Cardiac muscle cell (in vitro differentiated cells and primary cell): ENCODE data around the gene HEATR1. TPM values are rescaled to one million over a fixed set of nuclear protein-coding genes. Genes with fewer than 3 reads are reported as not detected.

Source experiments
- DNase-seq, 2 donors: peaks; one replicate each; pipeline versions ENCODE4 v3.0.0 to v3.0.0-alpha.2; 2010 to 2017; ENCODE audit warnings: low read depth in 1 of 2, low spot score in 1 of 2
- H3K27ac ChIP-seq: fragments of 200-600 bp; sonication (generic); 2 replicates; pipeline ENCODE4 v1.5.1; 2016
- H3K27me3 ChIP-seq: fragments of 200-600 bp; sonication (generic); 2 replicates; pipeline ENCODE4 v1.6.0; 2016; ENCODE audit warnings: control low read depth
- H3K36me3 ChIP-seq: fragments of 200-600 bp; sonication (generic); 2 replicates; pipeline ENCODE4 v1.5.1; 2016; ENCODE audit warnings: control low read depth
- H3K4me1 ChIP-seq: fragments of 200-600 bp; sonication (generic); 2 replicates; pipeline ENCODE4 v1.8.1; 2017; ENCODE audit warnings: low read depth, mild to moderate bottlenecking, mixed run types
- H3K4me3 ChIP-seq: fragments of 200-600 bp; sonication (generic); 2 replicates; pipeline ENCODE4 v1.5.1; 2016; ENCODE audit warnings: mild to moderate bottlenecking
- H3K9me3 ChIP-seq: fragments of 200-600 bp; sonication (generic); 2 replicates; pipeline ENCODE4 v1.5.1; 2017; ENCODE audit warnings: low read depth, mild to moderate bottlenecking, control low read depth
- polyA plus RNA-seq: library from polyadenylated mRNA; unstranded; fragments of >200 nt; fragmentation: Nextera tagmentation; extraction: Ambion mirVana; gene quantifications from 2 replicates; pipeline ENCODE4 v1.2.1, GENCODE V29; 2016
- total RNA-seq: library from RNA; depleted of rRNA; stranded (reverse); fragments of >200 nt; gene quantifications from 2 replicates; pipeline ENCODE4 v1.2.3, GENCODE V29; 2016
- TF ChIP-seq, protein P1 (sequence below): IDR thresholded peaks from 2 replicates; pipeline ENCODE4 v1.5.1; 2012; ENCODE audit warnings: low read depth, mild to moderate bottlenecking, low read length

Gene HEATR1
- total and polyA plus RNA-seq, 2 experiments from 2014 or later, result 6.6 to 11.9 TPM

DNA sequence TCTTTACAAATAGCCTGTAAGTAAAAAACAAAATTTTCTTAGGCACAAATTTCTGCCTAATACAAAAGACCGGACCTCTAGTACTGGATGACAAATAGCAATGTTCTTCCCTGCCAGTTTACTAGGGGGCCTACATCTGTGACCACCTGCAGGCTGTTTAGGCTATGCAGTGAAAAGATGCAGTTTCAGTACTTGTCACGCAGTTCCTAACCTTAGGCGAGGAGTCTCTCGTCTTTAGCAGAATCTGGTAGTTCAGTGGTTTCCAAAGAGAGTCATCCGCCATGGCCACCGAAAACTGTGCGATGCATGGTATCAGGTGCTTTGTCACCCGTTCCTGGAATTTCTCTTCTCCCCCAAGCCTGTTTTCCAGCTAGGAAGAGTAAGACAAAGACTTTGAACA, 50.9 kb downstream of the HEATR1 start:
- H3K27me3 ChIP-seq, result no peaks in the 10 kb centered on the region
- H3K27ac ChIP-seq, result no peak overlapping the region
- TF ChIP-seq, protein P1, sequence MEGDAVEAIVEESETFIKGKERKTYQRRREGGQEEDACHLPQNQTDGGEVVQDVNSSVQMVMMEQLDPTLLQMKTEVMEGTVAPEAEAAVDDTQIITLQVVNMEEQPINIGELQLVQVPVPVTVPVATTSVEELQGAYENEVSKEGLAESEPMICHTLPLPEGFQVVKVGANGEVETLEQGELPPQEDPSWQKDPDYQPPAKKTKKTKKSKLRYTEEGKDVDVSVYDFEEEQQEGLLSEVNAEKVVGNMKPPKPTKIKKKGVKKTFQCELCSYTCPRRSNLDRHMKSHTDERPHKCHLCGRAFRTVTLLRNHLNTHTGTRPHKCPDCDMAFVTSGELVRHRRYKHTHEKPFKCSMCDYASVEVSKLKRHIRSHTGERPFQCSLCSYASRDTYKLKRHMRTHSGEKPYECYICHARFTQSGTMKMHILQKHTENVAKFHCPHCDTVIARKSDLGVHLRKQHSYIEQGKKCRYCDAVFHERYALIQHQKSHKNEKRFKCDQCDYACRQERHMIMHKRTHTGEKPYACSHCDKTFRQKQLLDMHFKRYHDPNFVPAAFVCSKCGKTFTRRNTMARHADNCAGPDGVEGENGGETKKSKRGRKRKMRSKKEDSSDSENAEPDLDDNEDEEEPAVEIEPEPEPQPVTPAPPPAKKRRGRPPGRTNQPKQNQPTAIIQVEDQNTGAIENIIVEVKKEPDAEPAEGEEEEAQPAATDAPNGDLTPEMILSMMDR, result no peak
- peaks cover 71% of the 10 kb centered on the region for H3K36me3 ChIP-seq
- no peak overlapping the region for H3K4me3 ChIP-seq
- no peaks in the 10 kb centered on the region for H3K9me3 ChIP-seq
- DNase-seq, result no peak
- no peaks in the 10 kb centered on the region for H3K4me1 ChIP-seq

DNA sequence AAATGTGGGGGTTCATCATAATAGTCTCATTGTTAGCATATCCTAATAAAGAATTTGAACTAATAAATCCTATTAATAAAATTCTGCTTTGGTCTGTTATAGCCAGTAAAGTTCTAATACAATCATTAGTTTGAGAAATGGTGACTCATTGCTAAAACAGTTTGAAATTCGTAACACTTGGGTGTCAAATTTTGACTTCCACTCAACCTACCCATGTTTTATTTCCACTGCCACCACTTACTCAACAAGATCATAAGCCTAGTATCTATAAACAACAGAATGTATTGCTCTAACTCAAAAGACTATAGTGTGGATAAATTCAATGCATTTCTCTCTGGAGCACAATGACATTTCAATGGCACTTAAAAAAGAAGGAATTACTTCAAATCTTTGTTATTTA, 51.4 kb downstream of the HEATR1 start:
- no peak overlapping the region for H3K4me3 ChIP-seq
- H3K27ac ChIP-seq, result no peak overlapping the region
- H3K36me3 ChIP-seq, result peaks cover 71% of the 10 kb centered on the region
- no peaks in the 10 kb centered on the region for H3K4me1 ChIP-seq
- DNase-seq, result no peak
- no peaks in the 10 kb centered on the region for H3K9me3 ChIP-seq
- H3K27me3 ChIP-seq, result no peaks in the 10 kb centered on the region
- TF ChIP-seq, protein P1, result no peak

DNA sequence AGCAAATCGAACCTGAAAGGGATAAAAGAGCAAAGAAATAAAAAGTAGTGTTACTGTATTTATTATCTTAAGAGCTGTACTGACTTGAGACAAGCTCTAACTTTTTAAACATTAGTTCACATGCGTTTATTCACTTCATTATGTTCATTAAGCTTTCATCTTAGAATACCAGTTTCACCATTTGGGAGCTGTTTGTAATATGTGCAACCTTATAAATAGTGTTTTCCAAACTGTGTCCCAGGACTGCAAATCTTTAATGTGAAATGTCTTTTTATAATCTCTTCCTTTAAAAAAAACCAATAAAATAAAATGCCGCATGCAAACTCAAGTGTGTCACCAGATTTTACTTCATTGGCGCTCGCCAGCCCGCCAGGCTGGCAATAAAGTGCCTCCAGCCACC, 52.2 kb downstream of the HEATR1 start:
- no peak for DNase-seq
- no peaks in the 10 kb centered on the region for H3K27me3 ChIP-seq
- TF ChIP-seq, protein P1, result no peak
- no peak overlapping the region for H3K27ac ChIP-seq
- no peak overlapping the region for H3K4me3 ChIP-seq
- H3K36me3 ChIP-seq, result peaks cover 67% of the 10 kb centered on the region
- no peaks in the 10 kb centered on the region for H3K4me1 ChIP-seq
- no peaks in the 10 kb centered on the region for H3K9me3 ChIP-seq

DNA sequence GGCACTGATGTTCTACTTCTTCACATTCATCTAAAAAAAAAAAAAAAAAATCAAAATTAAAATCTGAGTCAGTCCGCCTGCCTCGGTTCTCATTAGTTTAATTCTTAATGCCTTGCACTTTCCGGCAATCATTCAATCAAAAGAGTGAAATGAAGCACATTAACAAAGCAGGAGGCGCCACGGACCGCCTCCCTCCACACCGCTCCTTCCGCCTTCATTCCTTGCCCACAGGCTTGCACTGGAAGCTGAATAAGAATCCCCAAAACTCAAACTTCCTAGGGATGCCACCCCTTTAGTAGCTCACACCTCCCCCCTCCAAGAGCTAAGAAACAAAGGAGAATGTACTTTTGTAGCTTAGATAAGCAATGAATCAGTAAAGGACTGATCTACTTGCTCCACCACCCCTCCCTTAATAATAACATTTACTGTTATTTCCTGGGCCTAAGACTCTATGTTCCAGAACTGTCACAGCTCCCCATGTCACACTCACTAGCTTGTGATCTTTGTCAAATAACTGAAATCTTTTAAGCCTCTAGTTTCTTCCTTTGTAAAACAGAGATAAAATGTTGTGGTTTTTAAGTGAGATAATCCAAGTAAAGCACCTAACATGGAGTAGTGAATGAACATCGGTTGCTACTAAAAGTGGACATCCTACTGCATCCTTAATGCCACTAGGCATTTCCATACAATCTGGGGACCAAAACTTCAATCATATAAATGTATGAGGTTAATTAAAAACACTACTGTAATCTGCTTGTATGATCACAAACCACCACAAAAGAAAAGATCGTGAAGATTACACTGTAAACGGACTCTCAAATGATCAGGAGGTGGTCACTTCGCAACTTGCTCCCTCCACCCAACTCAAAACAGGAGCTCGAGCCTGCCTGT, 53.1 kb downstream of the HEATR1 start:
- no peaks in the 10 kb centered on the region for H3K4me1 ChIP-seq
- no peak for DNase-seq
- H3K27ac ChIP-seq, result no peak overlapping the region
- H3K4me3 ChIP-seq, result no peak overlapping the region
- H3K27me3 ChIP-seq, result no peaks in the 10 kb centered on the region
- TF ChIP-seq, protein P1, result no peak
- peaks cover 61% of the 10 kb centered on the region for H3K36me3 ChIP-seq
- H3K9me3 ChIP-seq, result no peaks in the 10 kb centered on the region

DNA sequence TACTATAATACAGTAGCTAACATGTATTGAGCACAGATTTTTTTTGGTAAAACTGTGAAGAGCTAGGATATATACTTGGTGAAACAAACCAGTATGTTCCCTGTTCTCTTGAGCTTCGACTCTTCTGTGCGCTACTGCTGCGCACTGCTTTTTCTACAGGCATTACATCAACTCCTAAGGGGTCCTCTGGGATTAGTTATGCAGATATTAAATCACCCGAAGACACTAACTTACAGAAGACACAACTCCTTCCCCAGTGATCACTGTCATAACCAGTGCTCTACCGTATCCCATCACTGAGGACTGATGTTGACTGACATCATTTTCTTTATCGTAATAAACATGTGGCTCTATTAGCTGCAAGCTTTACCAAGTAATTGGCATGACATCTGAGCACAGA, 55.9 kb downstream of the HEATR1 start:
- no peaks in the 10 kb centered on the region for H3K4me1 ChIP-seq
- no peaks in the 10 kb centered on the region for H3K9me3 ChIP-seq
- H3K4me3 ChIP-seq, result no peak overlapping the region
- no peak overlapping the region for H3K27ac ChIP-seq
- H3K36me3 ChIP-seq, result peaks cover 39% of the 10 kb centered on the region
- no peaks in the 10 kb centered on the region for H3K27me3 ChIP-seq
- no peak for DNase-seq
- TF ChIP-seq, protein P1, result no peak
